Activated CD4-positive, alpha-beta T cell treated with anti-CD3 and anti-CD28 coated beads for 36 hours (primary cell): ENCODE data around the gene KIF26B. TPM values are rescaled to one million over a fixed set of nuclear protein-coding genes. Genes with fewer than 3 reads are reported as not detected.

ENCODE experiments used
- ATAC-seq: fragments of 200-7000 bp; cut with Tn5 transposase; one replicate; pipeline ENCODE4 v1.10.0; 2021; ENCODE audit warnings: mild to moderate bottlenecking, moderate library complexity
- CTCF ChIA-PET: fragments of 350-600 bp; sonication (Branson Sonifier 250); formaldehyde crosslinking; loops from one replicate; lab custom pipeline; 2021; ENCODE audit warnings: antibody characterized with exemption; lab: Charles Lee
- POLR2A ChIA-PET: fragments of 350-600 bp; sonication (Branson Sonifier 250); formaldehyde crosslinking; loops from one replicate; lab custom pipeline; 2021; ENCODE audit warnings: antibody characterized with exemption, inconsistent platforms; lab: Charles Lee
- DNase-seq: peaks from one replicate; pipeline ENCODE4 v3.0.0-alpha.2; 2020
- H3K27ac Mint-ChIP-seq: one replicate; pipeline ENCODE4 v1.8.0; 2021; ENCODE audit warnings: mixed read lengths
- H3K27me3 Mint-ChIP-seq: one replicate; pipeline ENCODE4 v1.8.0; 2021; ENCODE audit warnings: mixed read lengths
- H3K36me3 Mint-ChIP-seq: one replicate; pipeline ENCODE4 v1.8.0; 2021; ENCODE audit warnings: low read depth, mixed read lengths
- H3K4me1 Mint-ChIP-seq: one replicate; pipeline ENCODE4 v1.8.0; 2021; ENCODE audit warnings: mixed read lengths
- H3K4me3 Mint-ChIP-seq: one replicate; pipeline ENCODE4 v1.8.0; 2021; ENCODE audit warnings: mild to moderate bottlenecking, moderate library complexity, mixed read lengths
- H3K9me3 Mint-ChIP-seq: one replicate; pipeline ENCODE4 v1.8.0; 2021; ENCODE audit warnings: low read depth, mixed read lengths
- intact Hi-C, 2 experiments: fragments of 100-400 bp; cut with DNase I in 1 of 2; cut with micrococcal nuclease in 1 of 2; formaldehyde crosslinking; loops; one replicate each; pipeline versions ENCODE4 v1.14.2 to v1.15.1; 2022 to 2024; cut with DNase I, micrococcal nuclease
- total RNA-seq, 2 experiments: library from RNA; stranded (reverse); gene quantifications; one replicate each; pipeline ENCODE4 v1.2.3, GENCODE V29; 2021

Gene KIF26B
- under 1 TPM; 0.16 to 0.23 TPM for total RNA-seq

DNA sequence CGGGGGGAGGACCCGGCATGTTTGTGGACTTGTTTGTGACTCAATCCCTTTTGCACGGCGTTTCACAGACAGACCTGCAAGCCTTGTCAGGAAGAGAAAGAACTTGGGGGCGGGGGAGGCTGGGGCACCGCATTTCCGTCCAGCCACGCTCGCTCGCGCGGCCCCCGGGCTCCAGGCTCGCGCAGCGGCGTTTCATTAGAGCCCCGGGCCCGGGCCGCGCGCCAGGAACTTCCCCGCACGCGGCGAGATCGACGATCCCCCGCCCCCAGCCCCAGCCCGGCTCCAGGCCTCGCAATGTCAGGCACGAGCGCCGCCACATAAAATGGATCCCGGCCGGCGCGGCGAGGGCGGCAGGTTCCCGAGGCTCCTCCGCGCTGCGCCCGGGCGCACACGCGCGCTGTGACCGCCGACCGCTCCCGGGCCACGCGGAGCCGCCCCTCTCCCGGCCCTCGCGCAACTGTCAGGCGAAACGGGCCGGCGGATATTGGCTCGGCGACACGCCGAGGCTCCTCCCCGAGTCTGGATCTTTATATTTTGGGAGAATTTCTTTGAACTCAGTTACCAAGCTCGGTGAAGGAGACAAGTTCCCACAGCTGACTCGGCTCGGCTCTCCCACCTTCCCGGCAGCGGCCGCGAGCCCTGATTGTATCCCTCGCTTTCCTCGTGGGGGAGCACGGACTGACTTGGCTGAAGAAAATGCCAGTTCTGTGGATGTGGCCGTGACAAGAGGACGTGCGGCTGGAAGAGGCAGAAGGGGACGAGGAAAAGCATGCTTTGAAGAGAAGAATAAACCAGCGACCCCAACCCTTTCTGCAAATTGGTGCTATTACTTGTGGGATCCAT is at the start of gene KIF26B:
Gene KIF26B, plus strand, starts transcription at position 557 of the 843 bp plus-strand sequence. CDS start 440 bp downstream, outside the sequence.
- intact Hi-C loops = loop anchor here (2.0 to 10.0 kb wide), 7 partner anchors 123 to 1412 kb away; partner anchors contain the start of genes CNST (in 1 of the 2) and TFB2M (in 1 of the 2)
- Mint-ChIP-seq H3K27ac (no peak within 1 kb of the TSS), H3K4me3 (peak within 1 kb of the TSS; percentile 68), H3K27me3 (peaks cover 62% of the 10 kb centered on the region), H3K9me3 (no peaks in the 10 kb centered on the region), H3K4me1 (peaks cover 25% of the 10 kb centered on the region), H3K36me3 (no peaks in the 10 kb centered on the region)
- ChIA-PET CTCF (interaction anchor here (0.7 to 3.7 kb wide), 3 partner anchors 12 to 849 kb away, joined by 3 to 11 read pairs (median 3); no protein-coding TSS in a partner anchor), POLR2A (interaction anchor here (0.6 kb wide), 1 partner anchor 1176 kb away, joined by 3 read pairs; no protein-coding TSS in a partner anchor)
- ATAC-seq = peak; percentile 16
- DNase-seq = peak; percentile 67

DNA sequence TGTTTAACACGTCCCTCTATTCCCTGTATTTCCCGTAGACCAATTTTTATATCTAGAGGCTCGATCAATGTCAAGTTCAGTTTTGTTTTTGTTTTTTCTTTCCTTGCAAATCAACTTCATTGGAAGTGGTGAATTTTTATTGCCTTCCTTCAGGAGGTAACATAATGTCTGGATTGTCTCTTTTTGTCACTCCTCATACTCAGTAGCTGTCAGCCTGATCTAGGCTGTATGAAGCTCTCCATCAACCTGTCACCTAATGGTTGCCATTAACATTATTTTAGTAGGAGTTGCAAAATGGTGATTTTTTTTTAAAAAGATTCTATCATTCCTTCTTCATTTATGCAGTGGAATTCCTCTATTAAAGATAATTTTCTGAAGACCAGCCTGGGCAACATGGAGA is 49.7 kb upstream of the KIF26B start:
- H3K9me3 Mint-ChIP-seq = no peaks in the 10 kb centered on the region
- no peaks in the 10 kb centered on the region for H3K4me1 Mint-ChIP-seq
- H3K27me3 Mint-ChIP-seq = no peaks in the 10 kb centered on the region
- no peak for DNase-seq
- POLR2A ChIA-PET = no interaction called here
- intact Hi-C loops = no loop called here
- H3K36me3 Mint-ChIP-seq = no peaks in the 10 kb centered on the region
- no peak overlapping the region for H3K27ac Mint-ChIP-seq
- no peak overlapping the region for H3K4me3 Mint-ChIP-seq
- CTCF ChIA-PET = interaction anchor here (0.5 kb wide), 1 partner anchor 105 kb away, joined by 3 read pairs; no protein-coding TSS in a partner anchor
- no peak for ATAC-seq

DNA sequence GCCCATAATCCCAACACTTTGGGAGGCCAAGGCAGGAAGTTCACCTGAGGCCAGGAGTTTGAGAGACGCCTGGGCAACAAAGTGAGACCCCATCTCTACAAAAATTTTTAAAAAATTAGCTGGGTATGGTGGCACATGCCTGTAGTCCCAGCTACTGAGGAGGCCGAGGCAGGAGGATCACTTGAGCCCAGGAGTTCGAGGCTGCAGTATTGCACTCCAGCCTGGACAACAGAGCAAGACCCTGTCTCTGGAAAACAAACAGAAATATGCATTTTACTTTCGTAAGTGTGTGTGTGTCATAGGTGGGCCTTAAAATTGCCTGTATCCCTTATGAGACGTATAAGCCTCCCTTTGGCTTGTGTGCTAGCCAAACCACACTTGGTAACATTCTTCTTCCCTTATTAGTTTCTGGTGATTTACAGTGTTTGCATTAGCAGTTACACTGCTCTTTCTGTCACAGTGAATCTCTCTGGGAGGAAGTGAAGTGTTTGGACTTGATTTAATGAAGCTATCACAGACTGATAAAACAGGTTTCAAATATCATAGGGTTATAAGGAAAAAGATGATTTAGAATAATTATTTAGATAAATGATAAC is 48.9 kb upstream of the KIF26B start:
- Mint-ChIP-seq H3K27ac (no peak overlapping the region), H3K4me3 (no peak overlapping the region), H3K36me3 (no peaks in the 10 kb centered on the region), H3K9me3 (no peaks in the 10 kb centered on the region), H3K27me3 (no peaks in the 10 kb centered on the region), H3K4me1 (no peaks in the 10 kb centered on the region)
- ChIA-PET POLR2A (no interaction called here), CTCF (no interaction called here)
- intact Hi-C loops = no loop called here
- no peak for DNase-seq
- no peak for ATAC-seq

DNA sequence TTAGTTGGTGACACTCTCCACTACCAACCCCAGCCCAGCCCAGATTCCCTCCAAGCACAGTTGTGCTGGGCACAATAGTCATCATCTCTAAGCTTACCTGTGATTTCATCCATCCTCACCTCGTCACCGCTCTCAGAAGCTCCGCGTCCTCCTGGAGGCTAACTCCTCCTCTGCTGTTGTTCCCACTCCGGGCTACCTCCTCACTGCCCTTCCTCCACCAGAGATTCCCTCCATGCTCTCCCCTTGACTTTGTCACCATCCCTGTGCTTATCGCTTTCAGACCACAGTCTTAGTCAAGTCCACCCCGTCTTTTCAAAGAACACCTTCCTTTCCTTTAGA is 47.0 kb upstream of the KIF26B start:
- Mint-ChIP-seq H3K9me3 (no peaks in the 10 kb centered on the region), H3K4me1 (no peaks in the 10 kb centered on the region), H3K27me3 (no peaks in the 10 kb centered on the region), H3K27ac (no peak overlapping the region), H3K36me3 (no peaks in the 10 kb centered on the region), H3K4me3 (no peak overlapping the region)
- DNase-seq (no peak), ATAC-seq (no peak)
- ChIA-PET POLR2A (no interaction called here), CTCF (no interaction called here)
- intact Hi-C loops = no loop called here

DNA sequence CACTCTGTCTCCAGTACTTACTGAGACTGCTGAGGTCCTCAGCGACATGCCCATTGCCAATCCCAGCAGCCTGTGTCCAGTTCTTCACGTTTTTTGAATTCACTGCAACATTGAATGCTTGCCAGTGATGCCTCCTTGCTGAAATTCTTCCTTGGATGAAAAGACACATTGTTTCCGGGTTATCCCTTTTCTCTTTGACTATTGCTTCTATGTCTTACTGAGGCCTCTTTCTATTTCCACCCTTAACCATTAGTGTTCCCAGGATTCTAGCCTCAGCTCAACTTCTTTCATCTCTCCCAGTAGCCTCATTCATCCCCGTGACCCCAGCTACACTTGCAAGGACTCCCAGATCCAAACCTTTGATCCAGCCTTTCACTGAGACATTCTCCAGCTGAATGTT is 46.5 kb upstream of the KIF26B start:
- intact Hi-C loops = no loop called here
- ChIA-PET CTCF (no interaction called here), POLR2A (no interaction called here)
- no peak for DNase-seq
- H3K27ac Mint-ChIP-seq = no peak overlapping the region
- H3K9me3 Mint-ChIP-seq = no peaks in the 10 kb centered on the region
- no peaks in the 10 kb centered on the region for H3K4me1 Mint-ChIP-seq
- no peaks in the 10 kb centered on the region for H3K36me3 Mint-ChIP-seq
- H3K4me3 Mint-ChIP-seq = no peak overlapping the region
- no peak for ATAC-seq
- no peaks in the 10 kb centered on the region for H3K27me3 Mint-ChIP-seq

DNA sequence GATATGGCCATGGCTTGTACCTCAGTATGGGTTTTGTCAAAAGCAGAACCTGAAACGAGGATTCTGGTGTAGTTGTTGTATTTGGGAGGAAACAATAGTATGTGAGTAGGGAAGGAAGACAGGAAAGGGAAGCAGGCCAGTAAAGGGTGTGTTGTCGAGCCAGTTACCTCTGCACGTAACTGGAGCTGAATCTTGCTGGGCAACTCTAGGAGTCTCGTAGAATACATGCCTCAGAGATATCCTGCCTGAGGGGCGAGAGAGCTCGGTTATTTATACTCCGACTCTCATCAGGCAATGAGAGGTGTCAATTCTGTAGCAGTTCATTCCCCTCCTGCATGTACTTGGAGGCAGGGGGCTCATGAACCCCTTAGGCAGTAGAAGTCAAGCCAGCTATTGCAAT is 45.9 kb upstream of the KIF26B start:
- POLR2A ChIA-PET = no interaction called here
- Mint-ChIP-seq H3K27ac (no peak overlapping the region), H3K4me1 (no peaks in the 10 kb centered on the region), H3K27me3 (no peaks in the 10 kb centered on the region), H3K36me3 (no peaks in the 10 kb centered on the region), H3K9me3 (no peaks in the 10 kb centered on the region), H3K4me3 (no peak overlapping the region)
- no peak for DNase-seq
- CTCF ChIA-PET = no interaction called here
- intact Hi-C loops = no loop called here
- no peak for ATAC-seq

DNA sequence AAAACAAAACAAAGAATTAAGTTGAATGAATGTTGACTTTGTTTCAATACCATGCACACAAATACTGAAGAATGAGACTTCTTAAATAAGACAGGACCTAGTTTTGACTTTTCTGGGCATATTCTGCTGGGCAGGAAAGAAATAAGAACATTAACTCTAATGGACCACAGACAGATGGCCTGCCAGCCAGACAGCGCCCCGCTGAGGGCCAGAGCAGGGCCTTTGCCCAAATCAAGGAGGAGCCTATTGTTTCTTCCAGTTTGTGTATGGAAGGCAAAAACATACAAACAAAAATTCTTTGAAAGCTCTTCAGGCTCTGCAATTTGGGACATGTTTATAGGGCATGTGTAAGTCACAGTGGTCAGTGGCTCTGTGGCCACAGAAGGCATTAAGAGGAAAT is 44.4 kb upstream of the KIF26B start:
- DNase-seq = no peak
- H3K27me3 Mint-ChIP-seq = no peaks in the 10 kb centered on the region
- ChIA-PET CTCF (interaction anchor here (0.6 kb wide), 1 partner anchor 1038 kb away, joined by 3 read pairs; no protein-coding TSS in a partner anchor), POLR2A (no interaction called here)
- H3K4me3 Mint-ChIP-seq = no peak overlapping the region
- no peak overlapping the region for H3K27ac Mint-ChIP-seq
- no peaks in the 10 kb centered on the region for H3K9me3 Mint-ChIP-seq
- no peak for ATAC-seq
- H3K4me1 Mint-ChIP-seq = no peaks in the 10 kb centered on the region
- H3K36me3 Mint-ChIP-seq = no peaks in the 10 kb centered on the region
- intact Hi-C loops = loop anchor here in 1 of 2 experiments (5.0 kb wide), 1 partner anchor 1242 kb away; no protein-coding TSS in a partner anchor

DNA sequence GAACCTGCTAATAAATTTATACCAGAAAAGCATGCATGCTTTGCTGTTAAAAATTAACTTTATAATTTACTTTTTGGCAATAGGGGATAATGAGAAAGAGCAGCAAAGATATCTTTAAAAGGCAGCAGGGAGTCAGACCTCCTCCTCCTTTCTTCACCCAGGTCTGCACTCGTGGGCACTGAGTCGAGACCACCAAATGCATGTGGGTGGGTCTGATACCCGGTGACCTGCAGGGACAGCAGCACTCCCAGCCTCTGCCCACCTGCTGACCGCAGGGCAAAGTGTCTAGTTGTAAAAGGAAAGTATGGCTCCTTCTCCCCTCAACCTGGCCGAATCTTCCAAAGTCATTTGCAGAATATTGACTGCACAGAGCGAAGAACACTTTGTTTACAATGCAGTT is 43.7 kb upstream of the KIF26B start:
- DNase-seq (no peak), ATAC-seq (no peak)
- intact Hi-C loops = loop anchor here in 1 of 2 experiments (5.0 kb wide), 1 partner anchor 1241 kb away; no protein-coding TSS in a partner anchor
- H3K27me3 Mint-ChIP-seq = no peaks in the 10 kb centered on the region
- no peaks in the 10 kb centered on the region for H3K9me3 Mint-ChIP-seq
- no peak overlapping the region for H3K27ac Mint-ChIP-seq
- no peak overlapping the region for H3K4me3 Mint-ChIP-seq
- no peaks in the 10 kb centered on the region for H3K36me3 Mint-ChIP-seq
- H3K4me1 Mint-ChIP-seq = no peaks in the 10 kb centered on the region
- ChIA-PET CTCF (no interaction called here), POLR2A (no interaction called here)

DNA sequence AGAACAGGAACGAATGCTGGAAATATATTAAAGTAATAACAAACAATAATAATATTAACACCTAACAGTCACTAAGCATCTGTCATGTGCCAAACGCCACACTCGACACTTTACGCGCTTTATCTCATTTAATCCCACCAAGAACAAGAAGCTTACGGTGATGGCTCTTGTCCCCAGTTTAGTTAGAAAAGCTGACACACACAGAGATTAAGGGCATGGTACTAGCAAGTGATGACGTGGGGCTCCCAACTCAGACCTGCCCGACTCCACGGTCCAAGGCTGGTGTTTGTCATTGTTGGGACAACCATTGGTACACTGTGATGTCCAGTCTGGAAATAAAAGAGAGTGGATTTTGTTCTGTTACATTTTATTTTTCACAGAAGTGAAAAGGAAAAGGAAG is 41.1 kb upstream of the KIF26B start:
- H3K36me3 Mint-ChIP-seq = no peaks in the 10 kb centered on the region
- no peaks in the 10 kb centered on the region for H3K4me1 Mint-ChIP-seq
- no peak overlapping the region for H3K27ac Mint-ChIP-seq
- intact Hi-C loops = loop anchor here in 1 of 2 experiments (5.0 kb wide), 1 partner anchor 1239 kb away; no protein-coding TSS in a partner anchor
- ATAC-seq (no peak), DNase-seq (no peak)
- ChIA-PET CTCF (interaction anchor here (0.6 to 1.9 kb wide), 3 partner anchors 10 to 106 kb away, joined by 3 to 5 read pairs (median 3); no protein-coding TSS in a partner anchor), POLR2A (no interaction called here)
- H3K4me3 Mint-ChIP-seq = no peak overlapping the region
- H3K9me3 Mint-ChIP-seq = no peaks in the 10 kb centered on the region
- no peaks in the 10 kb centered on the region for H3K27me3 Mint-ChIP-seq

DNA sequence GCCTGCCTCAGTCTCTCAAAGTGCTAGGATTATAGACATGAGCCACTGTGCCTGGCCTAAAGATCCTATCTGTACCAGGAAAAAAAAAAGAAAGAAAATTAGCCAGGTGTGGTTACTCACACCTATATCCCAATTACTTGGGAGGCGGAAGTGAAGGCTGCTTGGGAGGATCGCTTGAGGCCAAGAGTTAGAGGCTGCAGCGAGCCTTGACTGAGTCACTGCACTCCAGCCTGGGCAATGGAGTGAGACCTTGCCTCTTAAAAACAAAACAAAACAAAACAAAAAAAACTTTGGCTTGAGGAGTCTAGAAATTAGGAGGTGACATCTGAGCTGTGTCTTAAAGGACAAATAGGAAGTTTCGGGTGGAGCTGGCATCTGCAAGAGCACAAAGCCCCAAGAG is 38.7 kb upstream of the KIF26B start:
- Mint-ChIP-seq H3K36me3 (no peaks in the 10 kb centered on the region), H3K27me3 (no peaks in the 10 kb centered on the region), H3K27ac (no peak overlapping the region), H3K4me1 (no peaks in the 10 kb centered on the region), H3K9me3 (no peaks in the 10 kb centered on the region), H3K4me3 (no peak overlapping the region)
- DNase-seq (no peak), ATAC-seq (no peak)
- intact Hi-C loops = no loop called here
- POLR2A ChIA-PET = no interaction called here
- CTCF ChIA-PET = no interaction called here

DNA sequence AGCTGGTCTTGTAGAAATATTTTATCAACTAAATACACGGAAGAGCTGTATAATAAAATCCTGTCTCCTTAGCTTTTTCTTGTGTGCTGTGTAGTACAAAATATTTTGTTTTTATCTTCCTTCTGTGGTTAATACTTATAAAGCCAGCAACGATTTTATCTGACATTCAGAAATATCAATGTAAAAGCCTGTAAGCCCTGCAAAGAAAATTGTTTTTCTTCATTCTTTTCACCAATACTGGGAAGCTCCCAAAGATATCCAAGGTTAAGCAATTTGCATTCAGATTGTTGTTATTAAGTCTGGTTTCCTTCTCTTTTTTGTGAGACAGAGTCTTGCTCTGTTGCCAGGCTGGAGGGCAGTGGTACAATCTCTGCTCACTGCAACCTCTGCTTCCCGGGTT is 38.0 kb upstream of the KIF26B start:
- intact Hi-C loops = no loop called here
- Mint-ChIP-seq H3K4me1 (no peaks in the 10 kb centered on the region), H3K27ac (no peak overlapping the region), H3K36me3 (no peaks in the 10 kb centered on the region), H3K27me3 (no peaks in the 10 kb centered on the region), H3K9me3 (no peaks in the 10 kb centered on the region), H3K4me3 (no peak overlapping the region)
- POLR2A ChIA-PET = no interaction called here
- no peak for ATAC-seq
- CTCF ChIA-PET = no interaction called here
- no peak for DNase-seq

DNA sequence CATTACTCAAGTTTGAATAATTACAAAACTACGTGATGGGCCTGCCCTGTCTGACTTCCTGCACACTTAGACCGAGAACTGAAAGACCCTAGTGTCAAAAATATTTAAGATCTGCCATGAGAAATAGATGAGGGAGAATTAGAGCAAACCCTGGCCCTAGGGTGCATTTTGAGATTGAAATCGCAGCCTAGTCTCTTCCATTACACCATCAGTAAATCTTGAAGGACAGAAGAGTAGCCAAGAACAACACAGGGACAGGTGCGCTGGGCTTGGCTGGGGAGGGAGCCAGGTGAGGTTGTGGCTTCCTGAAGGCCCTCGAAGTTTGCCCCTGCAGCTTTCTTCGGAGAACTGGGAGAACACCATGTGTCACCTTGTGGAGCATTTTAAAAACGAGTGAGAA is 36.7 kb upstream of the KIF26B start:
- ATAC-seq = no peak
- intact Hi-C loops = no loop called here
- Mint-ChIP-seq H3K27ac (no peak overlapping the region), H3K27me3 (no peaks in the 10 kb centered on the region), H3K4me1 (no peaks in the 10 kb centered on the region), H3K36me3 (no peaks in the 10 kb centered on the region), H3K9me3 (no peaks in the 10 kb centered on the region), H3K4me3 (no peak overlapping the region)
- ChIA-PET CTCF (no interaction called here), POLR2A (no interaction called here)
- no peak for DNase-seq
